ENCODE measurements around the gene FAM124A.

DNA sequence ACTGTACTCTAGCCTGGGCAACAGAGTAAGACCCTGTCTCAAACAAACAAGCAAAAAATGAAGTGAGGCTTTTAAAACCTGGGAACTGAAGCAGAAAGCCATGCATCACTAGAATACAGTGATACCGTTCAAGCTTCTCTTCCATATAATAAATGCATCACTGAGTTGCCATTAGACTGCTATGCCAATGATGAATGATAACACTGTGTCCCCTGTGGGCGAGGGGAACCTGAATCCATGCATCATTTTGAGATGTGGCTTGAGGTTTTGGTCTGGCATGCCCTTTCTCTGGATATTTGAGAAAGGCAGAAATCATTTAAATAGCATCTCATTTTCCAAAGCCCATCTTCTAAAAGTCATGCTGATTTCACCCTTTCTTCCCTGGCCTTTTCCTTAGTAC is 1.5 kb upstream of the FAM124A start:
- TF ChIP-seq, protein P1, sequence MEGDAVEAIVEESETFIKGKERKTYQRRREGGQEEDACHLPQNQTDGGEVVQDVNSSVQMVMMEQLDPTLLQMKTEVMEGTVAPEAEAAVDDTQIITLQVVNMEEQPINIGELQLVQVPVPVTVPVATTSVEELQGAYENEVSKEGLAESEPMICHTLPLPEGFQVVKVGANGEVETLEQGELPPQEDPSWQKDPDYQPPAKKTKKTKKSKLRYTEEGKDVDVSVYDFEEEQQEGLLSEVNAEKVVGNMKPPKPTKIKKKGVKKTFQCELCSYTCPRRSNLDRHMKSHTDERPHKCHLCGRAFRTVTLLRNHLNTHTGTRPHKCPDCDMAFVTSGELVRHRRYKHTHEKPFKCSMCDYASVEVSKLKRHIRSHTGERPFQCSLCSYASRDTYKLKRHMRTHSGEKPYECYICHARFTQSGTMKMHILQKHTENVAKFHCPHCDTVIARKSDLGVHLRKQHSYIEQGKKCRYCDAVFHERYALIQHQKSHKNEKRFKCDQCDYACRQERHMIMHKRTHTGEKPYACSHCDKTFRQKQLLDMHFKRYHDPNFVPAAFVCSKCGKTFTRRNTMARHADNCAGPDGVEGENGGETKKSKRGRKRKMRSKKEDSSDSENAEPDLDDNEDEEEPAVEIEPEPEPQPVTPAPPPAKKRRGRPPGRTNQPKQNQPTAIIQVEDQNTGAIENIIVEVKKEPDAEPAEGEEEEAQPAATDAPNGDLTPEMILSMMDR (IDR thresholded peaks at IDR 0.05), result no peak
- TF ChIP-seq POLR2A (IDR thresholded peaks at IDR 0.05), result no peak
